HG02885 (cell line): ENCODE measurements around the gene HMGN1.
"Not testable (repeated sequence)": the region's sequence is repeated elsewhere in the genome, so short reads cannot be mapped to it uniquely, and the experiment has no call there.

Source experiments
- ATAC-seq: cut with Tn5 transposase; IDR thresholded peaks from one replicate; pipeline ENCODE4 v1.9.1; 2021; ENCODE audit warnings: mild to moderate bottlenecking; ENCODE audit not compliant: unreplicated experiment, poor library complexity

HMGN1 gene, protein sequence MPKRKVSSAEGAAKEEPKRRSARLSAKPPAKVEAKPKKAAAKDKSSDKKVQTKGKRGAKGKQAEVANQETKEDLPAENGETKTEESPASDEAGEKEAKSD

DNA sequence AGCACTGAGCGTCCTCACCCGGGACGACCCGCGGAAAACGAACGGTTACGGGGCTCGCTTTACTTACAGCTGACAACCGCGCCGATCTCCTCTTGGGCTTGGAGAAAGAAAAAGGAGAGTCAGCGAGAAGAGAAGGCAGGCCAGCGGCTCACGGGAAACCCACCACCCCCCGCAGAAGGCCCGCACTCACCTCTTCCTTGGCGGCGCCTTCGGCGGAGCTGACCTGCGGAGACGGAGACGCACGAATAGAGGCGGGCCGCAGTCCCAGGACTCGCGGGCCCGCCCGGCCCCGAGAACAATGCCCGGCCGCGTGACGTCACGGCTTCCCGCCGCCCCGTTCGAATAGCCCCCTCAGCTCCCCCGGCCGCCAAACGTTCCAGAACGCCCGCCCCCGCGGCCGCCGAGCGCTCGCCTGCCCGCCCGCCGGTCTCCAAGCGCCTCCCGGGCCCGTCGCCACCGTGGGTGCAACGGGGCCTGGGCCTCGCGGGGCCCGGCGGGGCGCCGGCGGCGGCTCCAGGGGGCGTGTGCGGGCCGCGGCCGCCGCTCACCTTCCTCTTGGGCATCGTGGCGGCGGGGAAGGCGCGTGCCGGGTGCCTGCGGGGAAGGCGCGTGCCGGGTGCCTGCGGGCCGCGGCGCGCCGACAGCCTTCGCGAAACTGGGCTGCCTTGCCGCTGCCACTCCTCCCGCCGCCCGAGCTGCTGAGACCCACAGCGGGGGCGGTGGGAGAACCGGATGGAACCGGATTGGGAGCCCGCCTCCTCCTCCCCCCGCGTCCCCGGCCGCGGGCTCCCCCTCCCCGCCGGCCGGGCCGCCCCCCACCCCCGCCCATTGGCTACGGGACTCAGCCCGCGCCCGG, at the start of gene HMGN1:
Gene HMGN1 (minus strand): TSS at position 734 of the 856 bp plus-strand sequence. CDS start 171 bp downstream, at position 563.
- ATAC-seq = peak; percentile 60

DNA sequence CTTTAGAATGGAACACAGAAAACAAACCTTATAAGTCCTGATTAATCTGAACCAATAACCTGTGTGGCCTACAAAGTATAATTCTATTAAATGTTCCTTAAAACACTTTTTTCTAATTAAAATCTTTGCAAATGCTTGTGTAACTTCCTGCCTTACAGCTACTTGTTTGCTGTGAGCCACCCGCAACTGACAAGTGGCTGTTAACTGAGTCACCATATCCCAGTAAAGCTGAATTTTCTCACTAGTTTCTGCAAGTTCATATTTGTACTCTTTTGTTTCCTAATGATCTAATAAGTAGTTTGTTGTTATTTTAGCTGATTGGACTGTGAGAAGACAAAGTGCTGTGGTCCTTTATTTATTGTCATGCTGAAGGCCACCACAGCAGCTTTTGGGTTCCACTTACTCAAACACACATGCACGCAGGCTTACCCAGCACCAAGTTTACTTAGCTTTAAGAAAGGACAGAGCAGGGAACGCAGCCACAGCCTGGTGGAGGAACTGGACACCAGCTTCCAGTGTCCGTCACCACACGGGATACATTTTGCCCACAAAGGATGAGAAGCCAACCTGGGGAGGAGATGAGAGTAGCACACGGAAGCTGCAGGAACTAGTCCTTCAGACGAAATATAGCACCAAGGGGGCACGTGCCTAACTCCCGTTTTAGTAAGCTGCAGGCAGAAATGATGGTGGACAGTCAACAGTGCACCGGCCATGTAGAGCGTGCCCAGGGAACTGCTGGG, 48.9 kb upstream of the HMGN1 start:
- ATAC-seq = no peak

DNA sequence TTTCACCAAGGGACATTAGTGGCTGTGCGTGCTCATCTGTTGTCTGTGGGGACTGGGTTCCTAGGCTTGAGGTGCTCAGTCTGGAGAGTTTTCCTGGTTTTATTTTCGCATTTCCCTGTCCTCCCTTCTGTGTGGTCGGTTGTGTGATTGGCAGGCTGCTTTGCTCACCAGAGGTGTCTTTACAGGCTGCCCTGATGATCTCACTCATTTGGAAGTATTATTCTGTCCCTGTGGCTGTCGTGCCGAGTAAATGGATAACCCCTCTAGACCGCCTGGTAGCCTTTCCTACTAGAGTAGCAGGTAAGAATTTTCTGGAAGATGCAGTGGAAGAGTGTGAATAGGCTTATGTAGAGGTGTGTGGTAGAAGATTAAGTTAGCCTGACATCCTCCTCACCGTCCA, 44.1 kb upstream of the HMGN1 start:
- no peak for ATAC-seq

GRCh38 chr21:39390212-39390765, 41.4 kb upstream of the HMGN1 start:
- no peak for ATAC-seq

GRCh38 chr21:39388811-39389155, 39.9 kb upstream of the HMGN1 start:
- ATAC-seq = no peak

GRCh38 chr21:39388038-39388810, 39.3 kb upstream of the HMGN1 start:
- peak; percentile 81 for ATAC-seq

DNA sequence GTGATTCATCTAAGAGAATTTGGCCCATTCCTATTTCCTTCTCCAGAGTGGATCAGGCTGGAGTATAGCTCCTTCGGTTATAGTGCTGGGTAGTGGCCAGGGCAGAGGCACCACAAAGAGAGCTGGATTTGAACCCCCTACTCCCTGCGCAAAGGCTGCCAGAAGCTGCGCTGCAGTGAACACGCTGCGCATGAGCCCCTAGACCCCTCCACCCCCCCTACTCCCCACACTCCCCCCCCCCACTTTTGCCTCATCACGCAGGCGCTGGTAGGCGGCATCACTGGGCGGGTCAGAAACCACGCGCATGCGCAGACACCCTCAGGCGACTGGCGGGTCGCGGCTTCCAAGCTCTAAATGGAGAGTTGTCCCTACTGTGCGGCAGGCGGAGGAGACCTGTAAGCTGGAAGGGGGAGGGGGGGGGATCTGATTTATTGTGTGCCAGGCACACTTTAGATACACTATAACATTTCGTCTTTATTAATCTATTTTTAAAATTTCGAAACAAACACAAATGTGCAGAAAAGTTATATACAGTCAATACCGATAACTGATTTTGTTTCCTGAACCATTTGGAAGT, 38.7 kb upstream of the HMGN1 start:
- ATAC-seq = peak; percentile 53

- ATAC-seq = no peak
These were observed 38.0 kb upstream of the HMGN1 start for GRCh38 chr21:39386899-39387298.

DNA sequence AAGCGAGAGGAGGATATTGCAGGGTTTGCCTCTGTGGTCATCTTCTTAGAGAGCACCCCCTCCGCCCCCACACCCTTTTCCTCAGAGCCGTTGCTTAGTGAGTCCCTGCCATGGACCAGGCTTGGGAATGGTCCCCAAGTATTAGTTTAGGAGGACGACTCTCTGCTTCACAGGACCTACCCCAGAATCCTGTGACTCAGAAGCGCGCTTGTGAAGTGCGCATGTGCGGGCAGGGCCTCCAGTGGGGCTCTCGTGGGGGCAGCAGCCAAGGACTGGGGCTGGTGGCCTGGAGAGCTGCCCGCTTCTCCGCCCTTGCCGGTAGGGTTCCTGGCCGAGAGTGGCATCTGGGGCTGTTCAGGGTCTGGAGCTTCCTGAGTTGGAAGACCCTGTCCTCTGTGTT, 37.3 kb upstream of the HMGN1 start:
- ATAC-seq = no peak

DNA sequence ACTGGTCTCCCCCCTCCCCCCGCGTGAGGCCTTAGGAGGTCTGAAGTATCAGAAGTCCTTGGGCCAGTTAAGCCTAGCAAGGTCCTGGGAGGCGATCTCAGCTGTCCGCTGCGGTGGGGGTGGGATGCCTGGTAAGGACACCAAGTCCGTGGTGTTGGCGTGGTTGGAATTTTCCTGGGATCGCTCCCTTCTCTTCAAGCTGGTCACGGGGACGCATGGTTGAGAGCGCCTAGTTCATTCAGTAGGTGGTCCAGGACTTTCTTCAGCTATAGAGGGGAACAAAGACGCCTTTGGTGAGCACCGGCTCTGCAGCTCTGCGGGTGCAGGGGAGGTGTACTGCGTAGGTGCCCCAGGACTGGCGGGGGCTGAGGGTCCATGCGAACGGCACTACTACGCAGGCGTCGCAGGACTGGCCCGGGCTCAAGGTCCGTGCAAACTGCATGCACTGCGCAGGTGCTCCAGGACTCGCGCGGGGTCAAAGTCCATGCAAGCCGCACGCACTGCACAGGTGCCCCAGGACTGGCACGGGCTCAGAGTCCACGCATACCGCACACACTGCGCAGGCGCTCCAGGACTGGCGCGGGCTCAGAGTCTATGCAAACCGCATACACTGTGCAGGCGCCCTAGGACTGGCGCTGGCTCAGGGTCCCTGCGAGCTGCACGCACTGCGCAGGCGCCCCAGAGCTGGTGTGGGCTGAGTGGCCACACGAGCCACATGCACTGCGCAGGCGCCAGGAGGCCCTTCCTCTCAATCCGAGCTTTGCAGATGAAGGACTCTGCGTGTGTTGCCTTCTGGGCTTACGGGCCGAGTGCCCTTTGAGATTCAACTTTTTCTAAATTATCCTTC, 36.6 kb upstream of the HMGN1 start:
- ATAC-seq = peak; percentile 41

DNA sequence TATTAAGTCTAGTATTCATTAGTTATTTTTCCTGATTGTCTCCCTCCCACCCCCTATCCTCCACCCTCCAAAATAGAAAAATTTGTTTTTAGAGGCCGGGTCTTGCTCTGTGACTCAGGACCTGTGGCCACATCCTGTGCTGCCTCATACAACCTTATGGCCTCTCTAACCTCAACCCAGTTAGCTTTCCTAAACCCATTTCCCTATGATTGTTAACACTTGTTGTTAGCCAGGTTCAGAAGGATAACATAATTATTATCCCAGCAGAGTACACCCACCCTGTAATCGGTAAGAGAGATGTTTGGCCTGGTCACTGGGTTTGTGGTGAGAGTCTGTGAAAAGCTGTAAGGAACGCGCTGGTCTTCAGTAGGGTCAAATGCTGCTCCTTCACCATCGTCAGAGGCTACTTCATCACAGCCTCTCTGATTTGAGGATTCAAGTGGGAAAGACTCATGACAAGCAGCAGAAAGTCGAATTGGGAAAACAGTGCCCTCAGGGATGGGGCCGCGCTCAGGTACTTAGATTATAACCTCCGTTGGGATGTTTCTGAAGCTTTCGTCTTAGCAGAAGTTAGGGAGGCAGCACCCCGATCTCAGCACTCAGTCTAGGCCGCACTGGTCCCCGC, 35.9 kb upstream of the HMGN1 start:
- ATAC-seq = no peak

- not testable (repeated sequence) for ATAC-seq
These were observed 33.2 kb upstream of the HMGN1 start for GRCh38 chr21:39382096-39382495.

GRCh38 chr21:39381009-39381408, 32.1 kb upstream of the HMGN1 start:
- ATAC-seq = no peak

DNA sequence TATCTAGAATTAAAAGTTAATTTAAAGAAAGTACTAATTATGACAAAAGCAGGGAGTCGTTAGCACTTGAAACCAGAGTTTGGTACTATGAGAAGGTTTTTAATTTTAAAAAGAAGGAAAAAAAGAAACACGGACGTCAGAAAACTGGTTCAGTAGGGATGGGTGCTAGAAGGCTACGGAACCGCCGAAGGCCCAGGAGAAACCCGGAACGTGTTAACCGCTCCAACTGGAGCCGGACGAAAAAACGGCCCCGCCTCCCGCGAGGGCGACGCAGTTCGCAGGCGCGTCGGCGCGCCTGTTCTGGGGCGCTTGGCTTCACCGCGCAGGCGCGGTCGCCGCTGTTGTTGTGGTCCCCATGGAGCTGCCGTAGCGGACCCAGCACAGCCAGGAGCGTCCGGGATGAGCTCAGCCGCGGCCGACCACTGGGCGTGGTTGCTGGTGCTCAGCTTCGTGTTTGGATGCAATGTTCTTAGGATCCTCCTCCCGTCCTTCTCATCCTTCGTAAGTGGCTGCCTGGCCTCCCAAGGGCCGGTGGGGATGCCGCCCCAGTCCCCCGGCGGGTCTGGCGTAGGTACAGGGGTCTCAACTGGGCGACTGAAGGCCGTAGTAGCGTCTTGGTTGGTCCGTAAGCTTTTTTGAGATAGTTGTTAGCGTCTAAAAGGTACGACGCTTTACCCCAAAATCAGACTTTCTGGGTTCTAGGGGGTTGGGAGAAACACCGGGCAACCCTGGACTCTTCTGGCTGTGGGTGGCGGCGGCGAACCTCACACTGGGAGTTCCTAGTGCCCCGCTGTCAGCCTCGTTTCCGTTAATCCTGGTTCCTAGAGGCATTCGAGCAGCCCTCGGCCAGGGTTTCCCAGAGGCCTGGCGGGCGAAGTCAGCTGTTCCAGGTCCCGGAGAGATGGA, 31.4 kb upstream of the HMGN1 start:
- ATAC-seq = peak; percentile 98

- no peak for ATAC-seq
These were observed 28.7 kb upstream of the HMGN1 start for GRCh38 chr21:39377444-39378050.

GRCh38 chr21:39375446-39375845, 26.6 kb upstream of the HMGN1 start:
- no peak for ATAC-seq

DNA sequence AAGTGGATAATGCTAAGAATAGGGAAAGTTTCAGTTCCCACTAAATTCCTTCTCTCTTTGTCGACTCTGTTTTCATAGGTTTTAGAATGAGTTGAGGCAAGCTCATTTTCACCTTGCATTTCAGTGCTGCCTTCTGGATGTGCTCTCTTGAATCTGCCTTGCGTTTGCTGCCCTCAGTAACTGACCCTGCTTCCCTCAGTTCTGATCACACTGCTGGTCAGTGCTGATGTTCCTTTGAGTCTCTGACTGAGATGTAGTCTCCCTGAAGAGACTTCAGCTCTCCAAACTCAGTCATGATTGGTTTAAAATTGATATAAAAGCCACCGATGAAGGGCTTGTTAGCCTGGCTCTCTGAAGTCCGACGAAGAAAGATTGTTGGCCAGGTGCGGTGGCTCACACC, 25.2 kb upstream of the HMGN1 start:
- no peak for ATAC-seq
